ENCODE measurements around the gene KRT25. TPM values are rescaled to one million over a fixed set of nuclear protein-coding genes. Genes with fewer than 3 reads are reported as not detected.

Gene KRT25
- total RNA-seq, 4 donors from 2014 or later = not detected

GRCh38 chr17:40735016-40735415, 20.1 kb downstream of the KRT25 start:
- H3K9me3 ChIP-seq = no peaks in the 10 kb centered on the region
- H3K36me3 ChIP-seq = no peaks in the 10 kb centered on the region
- H3K4me1 ChIP-seq = no peaks in the 10 kb centered on the region
- H3K27me3 ChIP-seq = no peaks in the 10 kb centered on the region
- H3K4me3 ChIP-seq = no peak overlapping the region
- no peak for TF ChIP-seq POLR2A (IDR thresholded peaks at IDR 0.05)
- TF ChIP-seq, protein P1, sequence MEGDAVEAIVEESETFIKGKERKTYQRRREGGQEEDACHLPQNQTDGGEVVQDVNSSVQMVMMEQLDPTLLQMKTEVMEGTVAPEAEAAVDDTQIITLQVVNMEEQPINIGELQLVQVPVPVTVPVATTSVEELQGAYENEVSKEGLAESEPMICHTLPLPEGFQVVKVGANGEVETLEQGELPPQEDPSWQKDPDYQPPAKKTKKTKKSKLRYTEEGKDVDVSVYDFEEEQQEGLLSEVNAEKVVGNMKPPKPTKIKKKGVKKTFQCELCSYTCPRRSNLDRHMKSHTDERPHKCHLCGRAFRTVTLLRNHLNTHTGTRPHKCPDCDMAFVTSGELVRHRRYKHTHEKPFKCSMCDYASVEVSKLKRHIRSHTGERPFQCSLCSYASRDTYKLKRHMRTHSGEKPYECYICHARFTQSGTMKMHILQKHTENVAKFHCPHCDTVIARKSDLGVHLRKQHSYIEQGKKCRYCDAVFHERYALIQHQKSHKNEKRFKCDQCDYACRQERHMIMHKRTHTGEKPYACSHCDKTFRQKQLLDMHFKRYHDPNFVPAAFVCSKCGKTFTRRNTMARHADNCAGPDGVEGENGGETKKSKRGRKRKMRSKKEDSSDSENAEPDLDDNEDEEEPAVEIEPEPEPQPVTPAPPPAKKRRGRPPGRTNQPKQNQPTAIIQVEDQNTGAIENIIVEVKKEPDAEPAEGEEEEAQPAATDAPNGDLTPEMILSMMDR (IDR thresholded peaks at IDR 0.05) = no peak
- DNase-seq = no peak
- H3K27ac ChIP-seq = no peak overlapping the region

GRCh38 chr17:40734018-40734417, 21.1 kb downstream of the KRT25 start:
- H3K9me3 ChIP-seq = no peaks in the 10 kb centered on the region
- no peaks in the 10 kb centered on the region for H3K36me3 ChIP-seq
- no peaks in the 10 kb centered on the region for H3K4me1 ChIP-seq
- no peak overlapping the region for H3K27ac ChIP-seq
- H3K27me3 ChIP-seq = no peaks in the 10 kb centered on the region
- no peak for DNase-seq
- no peak overlapping the region for H3K4me3 ChIP-seq
- TF ChIP-seq POLR2A (IDR thresholded peaks at IDR 0.05) = no peak
- TF ChIP-seq, protein P1 (IDR thresholded peaks at IDR 0.05) = no peak

DNA sequence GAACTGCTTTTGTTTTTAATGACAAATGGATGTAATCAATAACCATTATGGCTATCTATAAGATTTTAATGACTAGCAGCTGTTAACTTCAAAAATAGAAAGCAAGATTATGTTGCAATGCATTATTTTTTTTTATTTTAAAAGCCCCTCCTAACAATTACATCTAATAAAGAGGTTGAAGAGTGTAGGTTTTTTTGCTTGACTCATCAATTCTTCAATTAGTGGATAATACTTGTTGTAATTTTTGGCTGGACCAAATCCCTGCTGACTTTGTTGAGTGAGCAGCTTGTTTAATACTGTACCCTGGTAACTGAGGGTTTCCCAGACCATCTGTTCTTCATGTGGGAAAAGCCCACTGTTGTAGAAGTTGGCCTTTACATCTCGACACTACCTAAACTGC, 24.2 kb downstream of the KRT25 start:
- H3K36me3 ChIP-seq = no peaks in the 10 kb centered on the region
- no peaks in the 10 kb centered on the region for H3K4me1 ChIP-seq
- H3K27ac ChIP-seq = no peak overlapping the region
- no peaks in the 10 kb centered on the region for H3K27me3 ChIP-seq
- H3K4me3 ChIP-seq = no peak overlapping the region
- TF ChIP-seq, protein P1 (IDR thresholded peaks at IDR 0.05) = no peak
- TF ChIP-seq POLR2A (IDR thresholded peaks at IDR 0.05) = no peak
- no peak for DNase-seq
- no peaks in the 10 kb centered on the region for H3K9me3 ChIP-seq

DNA sequence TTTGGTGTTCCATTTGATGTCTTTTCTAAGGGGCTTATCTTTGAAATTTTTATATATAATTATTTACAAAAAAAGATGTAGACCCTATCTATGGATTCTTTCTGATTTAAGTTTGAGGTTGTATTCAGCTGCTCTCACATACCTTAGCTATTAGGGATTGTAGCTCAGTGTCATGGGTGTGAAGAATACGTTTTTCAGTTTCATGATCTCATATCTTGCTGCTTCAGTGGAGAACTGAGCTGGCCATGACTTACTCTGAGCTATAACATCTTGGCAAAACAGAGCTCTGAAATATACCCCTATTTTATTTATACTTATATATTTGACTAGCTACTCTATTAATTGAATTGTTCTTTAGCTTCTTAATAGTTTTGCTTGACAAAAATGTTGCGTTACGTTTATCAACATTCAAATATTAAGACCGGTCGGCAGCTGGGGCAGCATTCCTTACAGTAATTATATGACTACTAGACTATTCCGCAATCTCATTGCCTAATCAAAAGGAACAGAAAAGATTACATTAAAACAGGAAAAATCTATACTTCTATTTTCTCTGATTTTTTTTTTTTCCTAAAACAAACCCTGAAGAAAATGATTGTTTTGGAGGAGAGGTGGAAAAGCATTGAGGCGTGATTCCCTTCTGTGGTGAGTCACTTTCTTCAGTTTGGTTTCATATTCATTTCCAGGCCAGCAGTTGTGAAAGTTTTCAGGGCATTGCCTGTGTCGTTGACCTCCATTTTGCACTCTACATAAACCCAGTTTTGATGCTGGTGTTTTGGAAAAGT, 27.5 kb downstream of the KRT25 start:
- Histone ChIP-seq H3K4me3 (no peak overlapping the region), H3K27me3 (no peaks in the 10 kb centered on the region), H3K36me3 (no peaks in the 10 kb centered on the region), H3K27ac (peak overlapping the region in 1 of 4 donors; percentile 20), H3K9me3 (no peaks in the 10 kb centered on the region), H3K4me1 (no peaks in the 10 kb centered on the region)
- no peak for TF ChIP-seq POLR2A (IDR thresholded peaks at IDR 0.05)
- TF ChIP-seq, protein P1 (IDR thresholded peaks at IDR 0.05) = no peak
- peak in 1 of 3 donors; percentile 27 for DNase-seq

DNA sequence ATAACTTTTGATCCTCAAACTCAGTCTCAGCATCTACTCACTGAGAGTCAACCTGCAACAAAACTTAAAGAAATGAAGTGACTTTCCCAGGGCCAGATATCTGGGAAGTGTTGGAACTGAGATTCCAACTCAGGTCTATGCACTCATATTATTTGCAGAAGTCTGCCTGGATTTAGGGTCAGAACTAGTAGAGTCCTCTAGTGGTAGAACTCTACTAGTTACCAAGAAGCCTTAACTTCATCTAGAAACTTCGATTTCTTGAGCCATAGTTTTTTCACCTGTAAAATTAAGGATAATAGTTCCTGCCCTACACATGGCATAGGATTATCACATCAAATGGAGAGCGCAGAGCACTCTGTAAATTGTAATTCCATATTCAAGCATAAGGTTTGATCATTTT, 28.2 kb downstream of the KRT25 start:
- Histone ChIP-seq H3K4me3 (no peak overlapping the region), H3K4me1 (no peaks in the 10 kb centered on the region), H3K27ac (no peak overlapping the region), H3K36me3 (no peaks in the 10 kb centered on the region), H3K27me3 (no peaks in the 10 kb centered on the region), H3K9me3 (no peaks in the 10 kb centered on the region)
- no peak for DNase-seq
- TF ChIP-seq, protein P1 (IDR thresholded peaks at IDR 0.05) = peak in 4 of 6 experiments; percentile 19 to 66 (median 59)
- no peak for TF ChIP-seq POLR2A (IDR thresholded peaks at IDR 0.05)
